Stimulated activated CD4-positive, alpha-beta T cell treated with anti-CD3 and anti-CD28 coated beads, Interleukin-1b, Interleukin-23, amount 100 ng/mL, for 24 hours (primary cell): ENCODE measurements around the gene RBM46.
A peak's percentile ranks its signal among the peaks of the same experiment; 100 is the strongest.

Experiments
- DNase-seq, 4 experiments: peaks; one replicate each; pipeline ENCODE4 v3.0.0-alpha.2; 2020; ENCODE audit warnings: low read depth in 4 of 4, low spot score in 1 of 4

RBM46 gene

GRCh38 chr4:154781126-154781982 lies at the start of gene RBM46:
TSS of gene RBM46 (plus strand) at chr4:154781272. CDS start at chr4:154796753, 15,481 bp downstream.
- no peak for DNase-seq

- DNase-seq, result no peak
Measured at GRCh38 chr4:154731756-154732155, 49.3 kb upstream of the RBM46 start.

GRCh38 chr4:154732669-154733068 lies 48.4 kb upstream of the RBM46 start:
- DNase-seq, result no peak

GRCh38 chr4:154736770-154737169 lies 44.3 kb upstream of the RBM46 start:
- DNase-seq, result no peak

GRCh38 chr4:154738426-154738825 lies 42.6 kb upstream of the RBM46 start:
- DNase-seq, result no peak

- no peak for DNase-seq
Measured at GRCh38 chr4:154739111-154739510, 42.0 kb upstream of the RBM46 start.

GRCh38 chr4:154740462-154740861 lies 40.6 kb upstream of the RBM46 start:
- no peak for DNase-seq

- DNase-seq, result no peak
Measured at GRCh38 chr4:154741131-154741665, 39.9 kb upstream of the RBM46 start.

- DNase-seq, result no peak
Measured at GRCh38 chr4:154741922-154742850, 38.9 kb upstream of the RBM46 start.

- peak in 2 of 4 experiments; percentile 7 to 21 for DNase-seq
Measured at GRCh38 chr4:154743683-154744340, 37.3 kb upstream of the RBM46 start, which contains the start of gene LRAT. TSS of gene LRAT (plus strand) at chr4:154744000. CDS start at chr4:154744327, 327 bp downstream.

- DNase-seq, result no peak
Measured at GRCh38 chr4:154744341-154744926, 36.6 kb upstream of the RBM46 start.

GRCh38 chr4:154757713-154758112 lies 23.4 kb upstream of the RBM46 start:
- no peak for DNase-seq

GRCh38 chr4:154760895-154761294 lies 20.2 kb upstream of the RBM46 start:
- no peak for DNase-seq

- DNase-seq, result no peak
Measured at GRCh38 chr4:154778264-154778663, 2.8 kb upstream of the RBM46 start.

- no peak for DNase-seq
Measured at GRCh38 chr4:154779362-154779947, 1.6 kb upstream of the RBM46 start.

GRCh38 chr4:154781983-154782293 lies 866 bp downstream of the RBM46 start:
- DNase-seq, result no peak

- no peak for DNase-seq
Measured at GRCh38 chr4:154807042-154807630, 26.1 kb downstream of the RBM46 start.

- DNase-seq, result no peak
Measured at GRCh38 chr4:154818230-154818629, 37.2 kb downstream of the RBM46 start.

- no peak for DNase-seq
Measured at GRCh38 chr4:154822775-154823174, 41.7 kb downstream of the RBM46 start.

- DNase-seq, result no peak
Measured at GRCh38 chr4:154836030-154836429, 55.0 kb downstream of the RBM46 start.
